Endothelial cell of umbilical vein (primary cell): ENCODE results near the gene RASA2. TPM values are rescaled to one million over a fixed set of nuclear protein-coding genes. Genes with fewer than 3 reads are reported as not detected.
"Not testable (repeated sequence)": the region's sequence is repeated elsewhere in the genome, so short reads cannot be mapped to it uniquely, and the experiment has no call there.

Experiments used
- BruUV-seq: library from RNA; stranded (reverse); fragments of 400-500 nt; replicated peaks from 2 replicates; lab custom pipeline; 2021; lab: Mats Ljungman, UMichigan
- CTCF ChIA-PET: fragments of 300-600, 350-600 bp; sonication (Branson Sonifier 250); formaldehyde crosslinking; loops from one replicate; lab custom pipeline; 2021; ENCODE audit warnings: antibody characterized with exemption, inconsistent platforms; lab: Charles Lee
- POLR2A ChIA-PET: fragments of 300-600, 350-600 bp; sonication (Branson Sonifier 250); formaldehyde crosslinking; loops from one replicate; lab custom pipeline; 2021; ENCODE audit warnings: antibody characterized with exemption, inconsistent platforms; lab: Charles Lee
- DNase-seq: peaks from one replicate; pipeline ENCODE4 v3.0.0-alpha.2; 2011; ENCODE audit warnings: low read depth, low spot score
- FAIRE-seq: peaks from 2 replicates; lab custom pipeline; 2011; peaks lifted over from hg19 to GRCh38; lab: Jason Lieb, UNC
- H2AFZ ChIP-seq: 2 replicates; pipeline ENCODE4 v1.6.0; 2012; ENCODE audit warnings: low read depth, low read length, control low read depth, inconsistent platforms
- H3K27ac ChIP-seq: 2 replicates; pipeline ENCODE4 v1.5.1; 2011; ENCODE audit warnings: low read depth, mild to moderate bottlenecking, control low read depth, low read length, moderate library complexity; ENCODE audit not compliant: insufficient read depth
- H3K27me3 ChIP-seq, 2 experiments: 2 replicates each; pipeline versions ENCODE4 v1.6.0 to v1.6.1; 2011; ENCODE audit warnings: low read length in 2 of 2, mixed read lengths in 1 of 2; ENCODE audit not compliant: control insufficient read depth in 2 of 2, insufficient read depth in 2 of 2
- H3K36me3 ChIP-seq, 2 experiments: 2 replicates in 1 of 2; 3 replicates in 1 of 2; pipeline ENCODE4 v1.5.1; 2011; ENCODE audit warnings: low read length in 2 of 2, mild to moderate bottlenecking in 1 of 2, moderate library complexity in 1 of 2; ENCODE audit not compliant: control insufficient read depth in 2 of 2, insufficient read depth in 2 of 2; ENCODE audit errors: extremely low read depth in 1 of 2
- H3K4me1 ChIP-seq: 3 replicates; pipeline ENCODE4 v1.5.1; 2011; ENCODE audit warnings: mild to moderate bottlenecking, low read length; ENCODE audit not compliant: control insufficient read depth, insufficient read depth; ENCODE audit errors: extremely low read depth
- H3K4me2 ChIP-seq: 2 replicates; pipeline ENCODE4 v1.6.1; 2011; ENCODE audit warnings: low read length, control low read depth, mixed read lengths; ENCODE audit not compliant: insufficient read depth
- H3K4me3 ChIP-seq, 3 experiments: fragments of 200-600 bp in 1 of 3; sonication (generic), shearing (Covaris generic) in 1 of 3; replicated peaks in 1 of 3; 2 replicates each; pipeline ENCODE4 v1.5.1; 2011 to 2016; ENCODE audit warnings: control low read depth in 3 of 3, low read length in 3 of 3, mild to moderate bottlenecking in 2 of 3, inconsistent platforms in 1 of 3, low read depth in 1 of 3, moderate library complexity in 1 of 3; ENCODE audit not compliant: insufficient read depth in 1 of 3
- H3K79me2 ChIP-seq: 2 replicates; pipeline ENCODE4 v1.6.0; 2012; ENCODE audit warnings: low read length, inconsistent platforms; ENCODE audit not compliant: control insufficient read depth, insufficient read depth
- H3K9ac ChIP-seq: replicated peaks from 2 replicates; pipeline ENCODE3; 2011; ENCODE audit warnings: low read length, control low read depth; ENCODE audit not compliant: insufficient read depth; ENCODE audit errors: extremely low read depth
- H3K9me1 ChIP-seq: replicated peaks from 3 replicates; pipeline ENCODE4 v1.6.0; 2011; ENCODE audit warnings: mild to moderate bottlenecking, low read length; ENCODE audit not compliant: control insufficient read depth, insufficient read depth; ENCODE audit errors: extremely low read depth
- H3K9me3 ChIP-seq: replicated peaks from 2 replicates; pipeline ENCODE4 v1.5.1; 2012; ENCODE audit warnings: low read length, inconsistent platforms; ENCODE audit not compliant: control insufficient read depth, insufficient read depth
- H4K20me1 ChIP-seq: replicated peaks from 2 replicates; pipeline ENCODE3; 2011; ENCODE audit warnings: mild to moderate bottlenecking, low read length; ENCODE audit not compliant: control insufficient read depth, insufficient read depth; ENCODE audit errors: extremely low read depth
- CTCF ChIP-seq, 2 donors: IDR thresholded peaks; 1 replicate in 1 of 2; 2 replicates in 1 of 2; pipeline ENCODE4 v1.5.1; 2011; ENCODE audit warnings: low read length in 2 of 2, mild to moderate bottlenecking in 2 of 2, moderate library complexity in 2 of 2, control low read depth in 1 of 2, inconsistent platforms in 1 of 2, low read depth in 1 of 2; ENCODE audit not compliant: insufficient read depth in 1 of 2; ENCODE audit errors: extremely low read depth in 1 of 2
- EZH2 ChIP-seq: IDR thresholded peaks from 2 replicates; pipeline ENCODE4 v1.6.1; 2012; ENCODE audit warnings: borderline replicate concordance, low read depth, mild to moderate bottlenecking, moderate library complexity, low read length, inconsistent platforms; ENCODE audit not compliant: severe bottlenecking
- FOS ChIP-seq: IDR thresholded peaks from 2 replicates; pipeline ENCODE4 v1.6.1; 2011; ENCODE audit warnings: mild to moderate bottlenecking, low read length, moderate library complexity, borderline replicate concordance; ENCODE audit not compliant: insufficient read depth
- GATA2 ChIP-seq: IDR thresholded peaks from 2 replicates; pipeline ENCODE4 v1.7.0; 2011; ENCODE audit warnings: low read depth, mild to moderate bottlenecking, moderate library complexity, mixed read lengths, low read length; ENCODE audit not compliant: insufficient read length, insufficient read depth
- JUN ChIP-seq: IDR thresholded peaks from 2 replicates; pipeline ENCODE4 v1.6.1; 2011; ENCODE audit warnings: borderline replicate concordance, low read depth; ENCODE audit not compliant: insufficient read length, insufficient read depth
- MAX ChIP-seq: IDR thresholded peaks from 2 replicates; pipeline ENCODE4 v1.6.1; 2011; ENCODE audit not compliant: insufficient read depth, insufficient read length
- MYC ChIP-seq: IDR thresholded peaks from one replicate; pipeline ENCODE4 v1.6.1; 2011; ENCODE audit warnings: mild to moderate bottlenecking, low read depth, low read length
- POLR2A ChIP-seq: IDR thresholded peaks from 2 replicates; pipeline ENCODE4 v1.6.1; 2012; ENCODE audit warnings: low read depth, mild to moderate bottlenecking, control low read depth, low read length
- POLR2AphosphoS5 ChIP-seq: IDR thresholded peaks from 2 replicates; pipeline ENCODE4 v1.6.1; 2012; ENCODE audit warnings: low read depth, mild to moderate bottlenecking, control low read depth, low read length, moderate library complexity; ENCODE audit not compliant: insufficient read depth
- dilution Hi-C: fragments of 300-500 bp; cut with MboI; formaldehyde crosslinking; loops from one replicate; pipeline ENCODE4 v1.15.0; 2019; ENCODE audit warnings: low sequenced_read_pairs; ENCODE audit not compliant: extremely low pct_ligation_motif_present
- intact Hi-C: fragments of 100-400 bp; cut with micrococcal nuclease; formaldehyde crosslinking; loops from one replicate; pipeline ENCODE4 v1.10.0; 2022
- polyA plus RNA-seq, 4 experiments: library from polyadenylated mRNA; depleted of rRNA in 3 of 4; stranded (reverse) in 3 of 4; unstranded in 1 of 4; fragments of >200 nt; gene quantifications; 2 replicates each; pipeline versions ENCODE4 v1.2.1 to v1.2.3, GENCODE V29; 2011 to 2012; ENCODE audit warnings: missing spikeins in 1 of 4
- total RNA-seq: library from RNA; stranded (reverse); gene quantifications from 2 replicates; pipeline ENCODE4 v1.2.3, GENCODE V29; 2021

RASA2 gene
- total and polyA plus RNA-seq, 2 donors (not counting 3 experiments of a cell fraction or from before 2014, with no cell fraction given), result 3.1 to 20.2 TPM

GRCh38 chr3:141625506-141625905, 138.7 kb downstream of the RASA2 start:
- Histone ChIP-seq H3K27ac (no peak overlapping the region), H3K27me3 (no peaks in the 10 kb centered on the region), H3K79me2 (no peaks in the 10 kb centered on the region), H4K20me1 (no peaks in the 10 kb centered on the region), H3K4me1 (no peaks in the 10 kb centered on the region), H3K36me3 (no peaks in the 10 kb centered on the region), H3K4me3 (no peak overlapping the region), H3K9ac (no peak overlapping the region), H2AFZ (no peak overlapping the region), H3K9me3 (no peaks in the 10 kb centered on the region), H3K4me2 (no peak overlapping the region), H3K9me1 (no peaks in the 10 kb centered on the region)
- DNase-seq, result no peak
- ChIA-PET POLR2A (no interaction called here), CTCF (no interaction called here)
- FAIRE-seq, result no peak
- TF ChIP-seq CTCF (IDR thresholded peaks at IDR 0.05; ENCODE audit: extremely low read depth in 1 of 2, insufficient read depth in 1 of 2, low read depth in 1 of 2, low read length in 2 of 2) (no peak), JUN (no peak), EZH2 (no peak), POLR2AphosphoS5 (no peak), GATA2 (no peak), FOS (no peak), MYC (no peak), MAX (no peak), POLR2A (no peak)
- dilution Hi-C loops (no loop called here), intact Hi-C loops (no loop called here)
- BruUV-seq, result no TSS peak

GRCh38 chr3:141628334-141628733, 141.5 kb downstream of the RASA2 start:
- H3K4me1 ChIP-seq, intact Hi-C loops, H3K9me3 ChIP-seq, H3K9ac ChIP-seq, H3K36me3 ChIP-seq, H3K4me2 ChIP-seq, H3K27me3 ChIP-seq, H2AFZ ChIP-seq, CTCF ChIA-PET, DNase-seq, H3K4me3 ChIP-seq, H3K9me1 ChIP-seq, H4K20me1 ChIP-seq, H3K79me2 ChIP-seq, dilution Hi-C loops, FAIRE-seq, BruUV-seq, POLR2A ChIA-PET, H3K27ac ChIP-seq: not testable (repeated sequence)

- DNase-seq, H3K27me3 ChIP-seq, H3K27ac ChIP-seq, H3K9ac ChIP-seq, H3K79me2 ChIP-seq, H3K9me1 ChIP-seq, dilution Hi-C loops, FAIRE-seq, POLR2A ChIA-PET, H3K4me2 ChIP-seq, CTCF ChIA-PET, H3K36me3 ChIP-seq, H2AFZ ChIP-seq, intact Hi-C loops, H4K20me1 ChIP-seq, H3K4me1 ChIP-seq, H3K4me3 ChIP-seq, H3K9me3 ChIP-seq, BruUV-seq: not testable (repeated sequence)
Observed at GRCh38 chr3:141628868-141629441, 142.1 kb downstream of the RASA2 start.
